ENCODE data around the gene KCNJ11. TPM values are rescaled to one million over a fixed set of nuclear protein-coding genes. Genes with fewer than 3 reads are reported as not detected.

The KCNJ11 gene
- total and polyA plus RNA-seq, 2 of the 8 experiments (the other 6 are each of a cell fraction or from before 2014, with no cell fraction given): 3.8 to 6.3 TPM

DNA sequence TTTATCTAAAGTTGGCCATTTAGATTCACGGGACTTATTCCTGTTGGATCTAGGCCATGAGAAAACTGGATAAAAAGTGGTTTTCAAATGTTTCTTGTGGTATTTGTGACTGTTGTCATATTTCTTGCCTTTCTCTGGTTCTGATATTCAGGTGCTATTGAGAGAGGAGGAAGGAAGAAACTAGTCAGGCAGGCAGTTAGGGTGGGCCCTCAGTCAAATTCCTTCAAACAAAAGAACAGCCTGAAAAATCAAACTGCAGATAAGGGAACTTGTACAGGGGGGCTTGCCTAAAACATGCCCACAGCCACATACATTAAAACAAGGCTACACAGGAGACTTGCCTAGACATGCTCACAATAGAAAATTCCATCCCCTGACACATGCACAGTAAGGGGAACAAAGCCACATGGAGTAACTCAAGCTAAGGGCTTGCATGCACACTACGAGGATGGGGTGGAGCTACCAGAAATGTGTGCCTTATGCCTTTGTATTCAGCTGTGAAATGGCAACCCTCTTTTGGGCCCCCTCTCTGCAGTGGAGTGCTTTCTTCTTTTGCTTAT is 18.7 kb downstream of the KCNJ11 start:
- CTCF ChIA-PET (ENCODE audit: partially characterized antibody): interaction anchor here (2.2 kb wide), 1 partner anchor 13 kb away, joined by 16 read pairs; no protein-coding TSS in a partner anchor
- no peak overlapping the region for H3K56ac ChIP-seq (replicated peaks; ENCODE audit: insufficient read length, low read depth, low read length)
- no peak overlapping the region for H2BK20ac ChIP-seq (ENCODE audit: low read length)
- H3K23me2 ChIP-seq (ENCODE audit: low read depth, low read length): no peaks in the 10 kb centered on the region
- H3K9ac ChIP-seq (replicated peaks in 1 of 4; ENCODE audit: extremely low read depth in 1 of 4, low read depth in 3 of 4, low read length in 3 of 4): no peak overlapping the region
- POLR2A ChIA-PET (ENCODE audit: partially characterized antibody): no interaction called here
- no peak overlapping the region for H3K4me2 ChIP-seq (ENCODE audit: insufficient read depth in 1 of 2, low read depth in 2 of 2, low read length in 2 of 2)
- H3K4me3 ChIP-seq (ENCODE audit: extremely low read depth in 1 of 4, insufficient read depth in 2 of 4, low read depth in 3 of 4, low read length in 4 of 4): no peak overlapping the region
- H4K8ac ChIP-seq (ENCODE audit: extremely low read depth, insufficient read depth, low read length): no peak overlapping the region
- no peak overlapping the region for H2BK120ac ChIP-seq (replicated peaks; ENCODE audit: low read depth, low read length)
- no peak overlapping the region for H3K27ac ChIP-seq (ENCODE audit: low read depth, low read length)
- H2BK5ac ChIP-seq (ENCODE audit: low read depth, low read length): no peak overlapping the region; the same call in 1 of the 2 replicates
- no peaks in the 10 kb centered on the region for H3K79me1 ChIP-seq (ENCODE audit: low read depth, low read length)
- DNase-seq (ENCODE audit: low read depth in 1 of 2, low spot score in 2 of 2) (no peak), FAIRE-seq (no peak)
- no peak overlapping the region for H3K14ac ChIP-seq (ENCODE audit: insufficient read length)
- no peak overlapping the region for H2AK5ac ChIP-seq (ENCODE audit: low read depth, low read length)
- 88% methylated on average over 2 of the region's 2 CpGs; no CpG with 5 or more reads in 1 of the 2 experiments for WGBS, 2 experiments (ENCODE audit: extremely low coverage in 1 of 2, insufficient coverage in 1 of 2, insufficient read length in 1 of 2, insufficient replicate concordance in 2 of 2, low coverage in 1 of 2, low lambda C conversion rate in 2 of 2, missing lambda C conversion rate in 1 of 2)
- H2BK15ac ChIP-seq (ENCODE audit: low read length): no peak overlapping the region
- H3K36me3 ChIP-seq (ENCODE audit: control insufficient read depth in 2 of 4, insufficient read depth in 4 of 4, low read length in 3 of 4): peaks cover 0 to 20% (median 0%) of the 10 kb centered on the region in 4 experiments; a peak in 3 of 8 replicates
- H3K18ac ChIP-seq (ENCODE audit: extremely low read depth, low read length): no peak overlapping the region
- H2AFZ ChIP-seq (ENCODE audit: low read length): no peak overlapping the region
- no peaks in the 10 kb centered on the region for H3K4me1 ChIP-seq (replicated peaks in 1 of 4; ENCODE audit: control insufficient read depth in 3 of 4, insufficient read depth in 4 of 4, low read length in 3 of 4)
- H3K9me3 ChIP-seq (ENCODE audit: insufficient read depth in 2 of 2, low read depth in 1 of 2, low read length in 1 of 2): peaks cover 54 to 56% of the 10 kb centered on the region in 2 experiments
- H2BK12ac ChIP-seq (ENCODE audit: low read depth, low read length): no peak overlapping the region
- no peak overlapping the region for H4K91ac ChIP-seq (replicated peaks; ENCODE audit: insufficient read length, low read length)
- no peak overlapping the region for H3K4ac ChIP-seq (replicated peaks; ENCODE audit: insufficient read length, low read depth, low read length)
- no peak overlapping the region for H3K23ac ChIP-seq (ENCODE audit: insufficient read length)
- H4K5ac ChIP-seq (ENCODE audit: insufficient read length, low read depth, low read length): no peak overlapping the region
- H3K27me3 ChIP-seq (replicated peaks in 1 of 4; ENCODE audit: control insufficient read depth in 3 of 4, extremely low read depth in 1 of 4, insufficient read depth in 3 of 4, low read length in 3 of 4): no peaks in the 10 kb centered on the region; a peak in 1 of 7 replicates
- H4K20me1 ChIP-seq (replicated peaks in 1 of 2; ENCODE audit: control insufficient read depth in 1 of 2, insufficient read depth in 2 of 2, low read length in 2 of 2): no peaks in the 10 kb centered on the region
- no peaks in the 10 kb centered on the region for H3K79me2 ChIP-seq (ENCODE audit: control insufficient read depth in 1 of 2, insufficient read depth in 2 of 2, low read length in 2 of 2)
- TF ChIP-seq EGR1 (IDR thresholded peaks at IDR 0.05; ENCODE audit: borderline replicate concordance, low read depth, low read length) (no peak), CREB1 (IDR thresholded peaks at IDR 0.05) (no peak)
- TF ChIP-seq, protein P1, sequence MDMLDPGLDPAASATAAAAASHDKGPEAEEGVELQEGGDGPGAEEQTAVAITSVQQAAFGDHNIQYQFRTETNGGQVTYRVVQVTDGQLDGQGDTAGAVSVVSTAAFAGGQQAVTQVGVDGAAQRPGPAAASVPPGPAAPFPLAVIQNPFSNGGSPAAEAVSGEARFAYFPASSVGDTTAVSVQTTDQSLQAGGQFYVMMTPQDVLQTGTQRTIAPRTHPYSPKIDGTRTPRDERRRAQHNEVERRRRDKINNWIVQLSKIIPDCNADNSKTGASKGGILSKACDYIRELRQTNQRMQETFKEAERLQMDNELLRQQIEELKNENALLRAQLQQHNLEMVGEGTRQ (IDR thresholded peaks at IDR 0.05; ENCODE audit: low read length): no peak
- TF ChIP-seq, protein P2, sequence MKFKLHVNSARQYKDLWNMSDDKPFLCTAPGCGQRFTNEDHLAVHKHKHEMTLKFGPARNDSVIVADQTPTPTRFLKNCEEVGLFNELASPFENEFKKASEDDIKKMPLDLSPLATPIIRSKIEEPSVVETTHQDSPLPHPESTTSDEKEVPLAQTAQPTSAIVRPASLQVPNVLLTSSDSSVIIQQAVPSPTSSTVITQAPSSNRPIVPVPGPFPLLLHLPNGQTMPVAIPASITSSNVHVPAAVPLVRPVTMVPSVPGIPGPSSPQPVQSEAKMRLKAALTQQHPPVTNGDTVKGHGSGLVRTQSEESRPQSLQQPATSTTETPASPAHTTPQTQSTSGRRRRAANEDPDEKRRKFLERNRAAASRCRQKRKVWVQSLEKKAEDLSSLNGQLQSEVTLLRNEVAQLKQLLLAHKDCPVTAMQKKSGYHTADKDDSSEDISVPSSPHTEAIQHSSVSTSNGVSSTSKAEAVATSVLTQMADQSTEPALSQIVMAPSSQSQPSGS (IDR thresholded peaks at IDR 0.05; ENCODE audit: low read length): no peak
